ENCODE measurements around the gene ADCYAP1R1.

The ADCYAP1R1 gene

GRCh38 chr7:31102151-31102972 lies 50.3 kb downstream of the ADCYAP1R1 start:
- Histone ChIP-seq H3K27ac (ENCODE audit: low read depth, low read length) (no peak overlapping the region), H3K27me3 (ENCODE audit: insufficient read depth, low read length) (no peaks in the 10 kb centered on the region), H3K9ac (ENCODE audit: low read depth, low read length) (no peak overlapping the region), H3K36me3 (ENCODE audit: insufficient read depth, low read length) (no peaks in the 10 kb centered on the region), H3K4me3 (ENCODE audit: low read length) (no peak overlapping the region), H3K9me3 (ENCODE audit: insufficient read depth, low read depth, low read length) (no peaks in the 10 kb centered on the region), H3K4me1 (ENCODE audit: insufficient read depth, low read length) (no peaks in the 10 kb centered on the region)
- 85% methylated on average over 12 of the region's 12 CpGs for WGBS

- Histone ChIP-seq H3K27me3 (ENCODE audit: insufficient read depth, low read length) (no peaks in the 10 kb centered on the region), H3K9me3 (ENCODE audit: insufficient read depth, low read depth, low read length) (no peaks in the 10 kb centered on the region), H3K36me3 (ENCODE audit: insufficient read depth, low read length) (no peaks in the 10 kb centered on the region), H3K4me3 (ENCODE audit: low read length) (no peak overlapping the region), H3K27ac (ENCODE audit: low read depth, low read length) (no peak overlapping the region), H3K4me1 (ENCODE audit: insufficient read depth, low read length) (no peaks in the 10 kb centered on the region), H3K9ac (ENCODE audit: low read depth, low read length) (no peak overlapping the region)
- 89% methylated on average over 9 of the region's 9 CpGs for WGBS
These were observed 51.1 kb downstream of the ADCYAP1R1 start for GRCh38 chr7:31102973-31103850.

- no peaks in the 10 kb centered on the region for H3K27me3 ChIP-seq (ENCODE audit: insufficient read depth, low read length)
- no peaks in the 10 kb centered on the region for H3K36me3 ChIP-seq (ENCODE audit: insufficient read depth, low read length)
- no peak overlapping the region for H3K4me3 ChIP-seq (ENCODE audit: low read length)
- no peaks in the 10 kb centered on the region for H3K4me1 ChIP-seq (ENCODE audit: insufficient read depth, low read length)
- no peaks in the 10 kb centered on the region for H3K9me3 ChIP-seq (ENCODE audit: insufficient read depth, low read depth, low read length)
- WGBS, result 94% methylated on average over 8 of the region's 8 CpGs
- H3K9ac ChIP-seq (ENCODE audit: low read depth, low read length), result no peak overlapping the region
- H3K27ac ChIP-seq (ENCODE audit: low read depth, low read length), result no peak overlapping the region
These were observed 52.5 kb downstream of the ADCYAP1R1 start for GRCh38 chr7:31104361-31105255.

GRCh38 chr7:31105256-31105950 lies 53.3 kb downstream of the ADCYAP1R1 start:
- H3K27ac ChIP-seq (ENCODE audit: low read depth, low read length), result no peak overlapping the region
- no peak overlapping the region for H3K4me3 ChIP-seq (ENCODE audit: low read length)
- H3K9ac ChIP-seq (ENCODE audit: low read depth, low read length), result no peak overlapping the region
- H3K27me3 ChIP-seq (ENCODE audit: insufficient read depth, low read length), result no peaks in the 10 kb centered on the region
- WGBS, result 91% methylated on average over 7 of the region's 7 CpGs
- no peaks in the 10 kb centered on the region for H3K9me3 ChIP-seq (ENCODE audit: insufficient read depth, low read depth, low read length)
- no peaks in the 10 kb centered on the region for H3K36me3 ChIP-seq (ENCODE audit: insufficient read depth, low read length)
- no peaks in the 10 kb centered on the region for H3K4me1 ChIP-seq (ENCODE audit: insufficient read depth, low read length)

- WGBS, result 91% methylated on average over 13 of the region's 13 CpGs
- no peaks in the 10 kb centered on the region for H3K4me1 ChIP-seq (ENCODE audit: insufficient read depth, low read length)
- H3K36me3 ChIP-seq (ENCODE audit: insufficient read depth, low read length), result no peaks in the 10 kb centered on the region
- H3K9me3 ChIP-seq (ENCODE audit: insufficient read depth, low read depth, low read length), result no peaks in the 10 kb centered on the region
- no peak overlapping the region for H3K27ac ChIP-seq (ENCODE audit: low read depth, low read length)
- no peak overlapping the region for H3K4me3 ChIP-seq (ENCODE audit: low read length)
- H3K27me3 ChIP-seq (ENCODE audit: insufficient read depth, low read length), result no peaks in the 10 kb centered on the region
- H3K9ac ChIP-seq (ENCODE audit: low read depth, low read length), result no peak overlapping the region
These were observed 54.4 kb downstream of the ADCYAP1R1 start for GRCh38 chr7:31106303-31107105.

GRCh38 chr7:31107106-31108090 lies 55.3 kb downstream of the ADCYAP1R1 start:
- Histone ChIP-seq H3K27ac (ENCODE audit: low read depth, low read length) (no peak overlapping the region), H3K4me3 (ENCODE audit: low read length) (no peak overlapping the region), H3K9ac (ENCODE audit: low read depth, low read length) (no peak overlapping the region), H3K27me3 (ENCODE audit: insufficient read depth, low read length) (no peaks in the 10 kb centered on the region), H3K4me1 (ENCODE audit: insufficient read depth, low read length) (no peaks in the 10 kb centered on the region), H3K9me3 (ENCODE audit: insufficient read depth, low read depth, low read length) (no peaks in the 10 kb centered on the region), H3K36me3 (ENCODE audit: insufficient read depth, low read length) (no peaks in the 10 kb centered on the region)
- WGBS, result 92% methylated on average over 15 of the region's 15 CpGs

- no peaks in the 10 kb centered on the region for H3K4me1 ChIP-seq (ENCODE audit: insufficient read depth, low read length)
- H3K36me3 ChIP-seq (ENCODE audit: insufficient read depth, low read length), result no peaks in the 10 kb centered on the region
- no peak overlapping the region for H3K27ac ChIP-seq (ENCODE audit: low read depth, low read length)
- no peaks in the 10 kb centered on the region for H3K27me3 ChIP-seq (ENCODE audit: insufficient read depth, low read length)
- H3K4me3 ChIP-seq (ENCODE audit: low read length), result no peak overlapping the region
- no peaks in the 10 kb centered on the region for H3K9me3 ChIP-seq (ENCODE audit: insufficient read depth, low read depth, low read length)
- WGBS, result 93% methylated on average over 1 of the region's 1 CpG
- no peak overlapping the region for H3K9ac ChIP-seq (ENCODE audit: low read depth, low read length)
These were observed 56.1 kb downstream of the ADCYAP1R1 start for GRCh38 chr7:31108097-31108657.

- 88% methylated on average over 3 of the region's 3 CpGs for WGBS
- H3K9me3 ChIP-seq (ENCODE audit: insufficient read depth, low read depth, low read length), result no peaks in the 10 kb centered on the region
- H3K4me3 ChIP-seq (ENCODE audit: low read length), result no peak overlapping the region
- H3K4me1 ChIP-seq (ENCODE audit: insufficient read depth, low read length), result no peaks in the 10 kb centered on the region
- H3K9ac ChIP-seq (ENCODE audit: low read depth, low read length), result no peak overlapping the region
- no peaks in the 10 kb centered on the region for H3K36me3 ChIP-seq (ENCODE audit: insufficient read depth, low read length)
- no peak overlapping the region for H3K27ac ChIP-seq (ENCODE audit: low read depth, low read length)
- H3K27me3 ChIP-seq (ENCODE audit: insufficient read depth, low read length), result no peaks in the 10 kb centered on the region
These were observed 57.6 kb downstream of the ADCYAP1R1 start for GRCh38 chr7:31109751-31110150.

All from HUES64 (cell line).